Stromal cell of bone marrow (primary cell): ENCODE results near the gene SRPRA.

Source experiments
- DNase-seq: peaks from one replicate; pipeline ENCODE4 v3.0.0-alpha.2; 2012; ENCODE audit warnings: low read depth

The SRPRA gene

GRCh38 chr11:126229858-126230540, 38.7 kb downstream of the SRPRA start:
- DNase-seq = no peak

- DNase-seq = no peak
Observed at GRCh38 chr11:126226334-126227084, 42.2 kb downstream of the SRPRA start.

GRCh38 chr11:126225295-126225665, 43.4 kb downstream of the SRPRA start:
- no peak for DNase-seq

DNA sequence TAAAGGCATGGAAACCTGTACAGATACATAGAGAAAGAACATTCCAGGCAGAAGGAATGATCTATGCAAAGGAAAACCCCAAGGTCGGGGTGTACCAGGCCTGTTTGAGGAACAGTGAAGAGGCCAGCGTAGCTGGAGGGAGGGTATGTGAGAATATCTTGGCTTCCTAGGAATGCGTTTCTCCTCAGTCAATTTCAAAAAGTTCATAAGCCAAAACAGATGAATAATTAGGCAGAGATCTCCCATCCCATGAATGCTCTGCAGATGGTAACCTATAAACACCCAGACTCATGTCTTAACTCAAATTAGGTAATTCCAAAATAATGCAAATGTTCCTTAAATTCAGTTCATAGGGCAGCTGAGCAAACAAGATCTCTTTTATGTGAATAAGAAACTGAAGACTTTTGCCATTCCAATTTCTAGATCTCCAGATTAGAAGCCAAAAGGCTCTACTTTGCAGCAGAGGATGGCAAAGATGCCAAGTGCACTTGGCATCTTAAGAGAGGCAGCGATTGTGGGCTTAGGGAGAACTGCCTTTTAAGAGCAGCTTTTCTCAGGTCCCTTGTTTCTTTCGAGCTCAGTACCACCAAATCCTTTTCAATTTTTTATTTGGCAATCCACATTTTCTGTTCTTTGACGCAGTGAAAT, 43.9 kb downstream of the SRPRA start:
- DNase-seq = no peak

- DNase-seq = no peak
Observed at GRCh38 chr11:126219547-126219946, 49.1 kb downstream of the SRPRA start.

DNA sequence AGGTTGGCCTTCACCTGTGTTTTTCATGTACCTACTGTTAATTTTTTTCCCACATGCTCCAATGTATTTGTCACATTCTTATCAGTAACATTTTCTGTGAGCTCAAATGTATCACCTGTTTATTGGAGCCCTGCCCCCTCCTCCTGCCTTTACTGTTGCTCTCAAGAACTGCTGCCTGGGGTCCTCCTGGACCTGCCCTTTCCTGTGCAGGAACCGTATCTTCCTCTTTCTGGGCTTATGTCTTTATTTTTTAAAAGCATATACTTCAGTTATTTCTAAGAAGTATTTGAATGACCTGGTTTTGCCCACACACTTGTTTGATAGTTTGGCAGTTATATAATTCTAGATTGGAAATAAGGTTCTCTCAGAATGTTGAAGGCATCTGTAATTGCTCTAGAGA, 51.2 kb downstream of the SRPRA start:
- no peak for DNase-seq

DNA sequence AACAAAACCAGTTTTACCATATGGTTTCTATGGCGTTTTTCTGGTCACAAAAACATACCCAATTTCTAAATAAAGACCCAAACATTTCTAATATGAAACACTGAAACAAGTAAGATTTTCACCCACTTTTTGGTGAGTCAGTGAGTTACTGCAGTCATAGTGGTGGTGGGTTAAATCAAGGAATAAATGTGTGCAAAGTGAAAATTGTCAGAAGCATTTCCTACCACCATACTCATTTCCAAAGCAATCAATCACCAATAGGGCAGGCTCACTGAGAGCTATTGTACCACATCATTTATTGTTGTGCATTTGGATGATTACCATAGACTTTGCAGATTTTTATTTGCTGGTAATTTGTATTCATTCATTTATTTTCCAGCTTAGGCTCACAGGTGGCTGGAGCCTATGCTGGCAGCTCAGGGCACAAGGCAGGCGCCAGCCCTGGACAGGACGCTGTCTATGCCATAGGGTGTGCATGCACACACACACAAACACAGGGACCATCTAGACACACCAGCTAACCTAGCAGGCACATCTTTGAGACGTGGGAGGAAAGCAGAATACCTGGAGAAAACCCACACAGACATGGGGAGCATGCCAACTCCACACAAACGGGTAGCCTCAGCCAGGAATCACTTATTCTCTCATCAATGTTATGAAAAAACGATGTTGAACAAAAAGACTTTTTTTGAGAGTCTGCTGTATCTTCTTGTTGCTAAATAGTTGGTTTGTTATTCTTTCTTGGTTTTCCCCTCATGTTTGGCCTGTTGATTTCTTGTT, 52.0 kb downstream of the SRPRA start:
- DNase-seq = no peak

DNA sequence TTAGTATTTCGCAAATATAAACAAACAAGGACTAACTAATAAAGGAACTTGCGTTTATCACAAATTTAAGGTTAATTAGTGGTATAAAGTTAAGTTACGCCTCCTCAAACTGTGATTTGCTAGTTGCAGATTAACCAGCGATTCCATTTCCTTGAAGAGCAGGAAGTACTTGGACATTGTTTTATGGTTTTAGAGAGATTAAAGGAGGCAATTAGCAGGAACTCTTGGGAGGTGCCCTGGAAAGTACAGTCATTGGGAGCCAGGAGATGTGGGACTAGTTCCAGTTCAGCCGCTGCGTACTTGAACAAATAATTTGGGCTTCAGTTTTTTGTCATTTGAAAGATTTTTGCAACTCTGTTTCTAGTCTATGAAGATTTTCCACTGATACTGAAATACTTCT, 53.9 kb downstream of the SRPRA start:
- DNase-seq = no peak

DNA sequence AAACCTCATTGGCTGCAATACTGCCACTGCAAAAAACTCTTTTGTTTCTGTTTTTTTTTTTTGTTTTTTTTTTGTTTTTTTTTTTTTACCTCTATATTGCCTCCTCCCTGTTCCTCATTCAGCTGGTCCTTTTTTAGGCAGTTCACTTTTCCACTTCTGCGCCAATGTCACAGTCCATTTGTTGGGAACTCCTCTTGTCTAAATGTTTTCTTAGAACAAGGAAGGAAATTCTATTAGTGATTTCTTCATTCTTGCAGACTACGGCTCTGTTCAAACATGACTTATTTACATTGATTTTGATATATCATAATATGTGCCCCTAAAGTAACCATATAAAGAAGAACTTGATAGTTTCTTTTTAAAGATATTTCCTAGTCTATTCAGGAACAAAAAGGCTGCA, 54.3 kb downstream of the SRPRA start:
- no peak for DNase-seq
